HG03108 (cell line): ENCODE measurements around the gene C4orf50.

Experiments used
- ATAC-seq: cut with Tn5 transposase; IDR thresholded peaks from one replicate; pipeline ENCODE4 v1.9.1; 2021; ENCODE audit warnings: moderate library complexity; ENCODE audit not compliant: unreplicated experiment

The C4orf50 gene

GRCh38 chr4:5973033-5973432 is 45.2 kb downstream of the C4orf50 start:
- ATAC-seq: no peak

GRCh38 chr4:5972571-5972970 is 45.7 kb downstream of the C4orf50 start:
- ATAC-seq: no peak

DNA sequence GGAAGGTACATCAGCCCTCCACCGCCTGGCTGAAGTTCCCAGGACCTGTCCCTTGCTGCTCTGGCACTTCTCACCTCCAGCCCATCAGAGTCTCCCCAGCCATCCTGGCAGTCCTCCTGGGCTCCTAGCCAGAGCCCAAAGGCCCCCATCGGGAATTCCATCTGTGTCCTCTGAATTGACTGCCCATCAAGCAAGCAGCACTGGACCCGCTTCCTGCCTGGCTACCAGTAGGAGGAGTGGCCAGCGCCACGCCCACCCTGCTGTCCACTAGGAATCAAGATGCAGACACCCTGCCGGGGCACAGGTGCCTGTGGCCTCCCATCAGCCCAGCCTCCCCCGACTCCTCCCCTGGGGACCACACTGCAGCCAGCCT is 47.2 kb downstream of the C4orf50 start:
- ATAC-seq: no peak

DNA sequence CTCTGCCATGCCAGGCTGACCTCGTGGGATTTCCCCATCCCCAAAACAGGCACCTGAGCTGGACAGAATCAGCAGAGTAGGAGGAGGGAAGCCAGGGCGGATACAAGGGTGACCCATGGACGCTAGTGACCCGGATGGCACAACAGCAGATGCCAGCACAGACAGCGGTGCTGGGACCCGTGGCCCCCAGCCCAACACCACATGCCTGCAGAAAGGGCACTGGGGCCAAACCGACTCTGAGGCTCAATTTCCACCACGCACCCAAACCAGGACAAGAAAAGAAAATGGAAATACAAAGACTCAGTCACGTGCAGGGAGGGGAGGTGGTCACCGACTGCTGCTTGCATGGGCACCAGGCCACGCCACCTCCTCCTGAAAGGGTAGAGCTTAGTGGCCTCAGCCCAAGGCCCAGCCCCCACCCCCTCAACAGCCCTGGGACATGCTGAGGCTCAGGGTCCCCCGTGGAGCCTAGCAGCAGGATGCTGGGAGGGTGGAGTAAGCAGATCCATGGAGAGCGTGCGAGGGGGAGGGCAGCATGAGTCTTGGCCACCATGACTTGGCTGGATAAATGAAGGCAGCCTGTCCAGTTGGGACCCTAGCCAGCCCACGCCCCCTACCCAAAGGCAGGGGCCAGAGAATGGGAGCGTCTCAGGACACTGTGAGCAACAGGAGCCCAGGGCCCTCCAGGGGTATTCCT is 47.7 kb downstream of the C4orf50 start:
- ATAC-seq: no peak

GRCh38 chr4:5969777-5970176 is 48.5 kb downstream of the C4orf50 start:
- ATAC-seq: no peak

- ATAC-seq: no peak
These were observed 48.9 kb downstream of the C4orf50 start for GRCh38 chr4:5969336-5969735.

DNA sequence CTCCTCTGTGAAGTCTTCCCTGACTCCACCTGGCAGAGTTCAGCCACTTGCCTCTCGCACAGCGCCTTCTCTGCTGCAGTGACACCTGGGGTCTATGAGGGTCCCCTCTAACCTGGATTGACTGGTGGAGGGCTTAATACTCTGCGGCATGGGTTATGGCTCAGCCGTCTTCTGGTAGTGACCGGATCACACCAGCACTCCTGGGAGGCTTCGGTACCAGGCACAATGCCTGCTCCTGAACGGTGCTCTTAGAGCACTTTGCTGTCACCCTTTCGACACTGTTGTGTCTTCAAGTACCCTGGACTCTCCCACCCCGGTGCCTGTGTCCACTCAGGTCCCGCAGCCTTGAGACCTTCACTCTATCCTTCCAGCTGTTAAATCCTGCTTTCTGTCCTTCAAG is 50.0 kb downstream of the C4orf50 start:
- ATAC-seq: no peak

GRCh38 chr4:5967783-5968182 is 50.4 kb downstream of the C4orf50 start:
- no peak for ATAC-seq

- ATAC-seq: no peak
These were observed 53.0 kb downstream of the C4orf50 start for GRCh38 chr4:5965225-5965624.

- ATAC-seq: no peak
These were observed 54.2 kb downstream of the C4orf50 start for GRCh38 chr4:5964030-5964429.

GRCh38 chr4:5963611-5964010 is 54.6 kb downstream of the C4orf50 start:
- no peak for ATAC-seq

- ATAC-seq: no peak
These were observed 55.8 kb downstream of the C4orf50 start for GRCh38 chr4:5962416-5962815.

DNA sequence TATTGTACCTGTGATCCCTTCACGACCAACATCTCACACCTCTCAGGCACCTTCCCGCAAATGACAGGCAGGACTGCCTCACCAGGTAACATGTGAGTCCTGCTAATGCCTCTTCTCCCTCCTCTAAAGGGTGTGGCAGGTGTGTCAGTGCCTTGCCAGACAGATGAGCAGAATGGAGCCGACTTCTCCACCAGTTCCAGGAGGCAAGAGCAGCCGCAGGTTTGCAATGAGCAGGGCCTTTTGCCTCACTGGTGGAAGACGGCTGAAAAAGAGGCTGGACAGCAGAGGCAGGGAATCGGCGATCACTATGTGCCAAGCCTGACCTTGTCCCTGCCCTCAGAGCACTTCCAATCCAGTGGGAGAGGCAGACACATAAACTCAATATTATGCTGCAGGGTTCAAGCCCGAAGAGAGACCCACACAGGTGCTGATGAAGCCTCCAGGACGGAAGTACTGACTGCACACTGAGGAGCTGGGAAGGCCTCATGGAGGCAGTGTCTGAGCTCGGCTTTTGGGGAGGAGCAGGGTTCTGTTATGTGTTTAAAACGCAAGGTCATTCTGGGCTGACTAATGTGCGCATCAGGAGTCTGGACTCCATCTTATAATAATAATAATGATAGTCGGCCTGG is 57.9 kb downstream of the C4orf50 start:
- no peak for ATAC-seq

- ATAC-seq: no peak
These were observed 58.8 kb downstream of the C4orf50 start for GRCh38 chr4:5959211-5959982.

GRCh38 chr4:5958199-5958735 is 60.0 kb downstream of the C4orf50 start:
- no peak for ATAC-seq

GRCh38 chr4:5957076-5957475 is 61.2 kb downstream of the C4orf50 start:
- no peak for ATAC-seq

- no peak for ATAC-seq
These were observed 61.8 kb downstream of the C4orf50 start for GRCh38 chr4:5956285-5957021.

DNA sequence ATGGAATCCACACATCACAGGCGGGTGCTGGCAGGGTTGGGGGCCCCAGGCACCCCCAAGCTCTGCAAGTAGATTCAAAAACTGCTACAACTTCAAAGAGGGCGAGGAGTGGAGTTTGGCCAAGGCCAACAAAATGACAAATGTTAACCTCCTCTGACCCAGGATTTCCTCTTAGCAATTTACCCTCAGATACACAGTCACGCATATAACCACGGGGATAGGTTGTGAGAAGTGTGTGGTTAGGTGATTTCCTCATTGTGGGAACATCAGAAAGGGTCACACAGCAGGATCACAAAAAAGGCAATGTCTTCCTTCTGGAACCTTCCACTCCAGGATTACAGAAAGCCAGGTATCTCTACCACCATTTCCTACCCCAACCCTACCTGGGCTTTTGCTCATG is 62.4 kb downstream of the C4orf50 start:
- ATAC-seq: no peak

DNA sequence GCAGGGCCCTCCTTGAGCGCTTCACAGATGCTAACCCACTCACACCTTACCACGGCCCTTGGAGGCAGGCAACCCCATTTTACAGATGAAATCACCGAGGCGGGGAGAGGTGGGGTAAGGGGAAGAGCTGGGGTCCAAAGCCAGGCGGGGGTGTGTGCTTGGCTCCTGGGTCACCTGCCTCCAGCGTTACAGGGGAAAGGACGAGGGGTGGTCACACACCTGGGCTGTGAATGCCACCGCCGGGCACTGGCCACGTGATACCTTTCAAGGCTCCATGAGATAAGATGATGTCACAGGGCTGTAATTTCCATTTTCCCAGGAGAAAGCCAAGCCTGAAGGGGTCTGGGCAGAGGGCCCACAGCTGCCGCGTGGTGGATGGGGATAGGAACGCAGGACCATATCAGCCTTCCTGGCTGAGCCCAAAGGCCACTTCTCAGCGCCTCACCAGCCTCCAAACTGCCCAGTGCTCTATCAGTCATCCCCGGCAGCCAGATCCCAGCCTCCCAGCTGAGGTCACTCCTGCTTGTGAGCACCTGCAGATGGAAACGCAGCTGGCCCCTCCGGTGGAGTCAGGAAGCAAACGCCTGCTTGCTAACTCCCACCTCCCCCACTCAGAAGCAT is 62.9 kb downstream of the C4orf50 start:
- no peak for ATAC-seq

GRCh38 chr4:5954056-5954760 is 64.0 kb downstream of the C4orf50 start:
- ATAC-seq: no peak
